ENCODE results near the gene DYRK1A.

Gene DYRK1A

DNA sequence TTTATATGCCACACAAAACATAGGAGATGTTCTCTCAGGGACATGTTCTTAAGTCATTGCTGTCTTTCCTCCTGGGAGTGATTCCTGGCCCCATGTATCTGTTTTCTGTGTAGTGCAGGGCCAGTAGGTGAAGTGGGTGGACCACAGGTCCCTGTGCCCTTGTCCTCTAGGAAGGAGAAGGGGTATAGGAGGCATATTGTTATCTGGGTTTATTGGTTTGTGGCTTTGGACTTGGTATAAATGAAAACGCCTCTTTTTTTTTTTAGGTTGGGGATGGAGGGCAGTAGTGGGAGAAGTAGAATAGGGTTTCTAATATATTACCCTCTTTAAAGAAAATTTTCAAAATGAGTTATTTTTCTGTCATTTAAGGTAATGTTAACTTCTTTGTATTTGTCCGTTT, 29.4 kb downstream of the DYRK1A start:
- TF ChIP-seq EZH2phosphoT487 (IDR thresholded peaks at IDR 0.05; ENCODE audit: borderline replicate concordance): no peak
- no peak for TF ChIP-seq CTCF (conservative IDR thresholded peaks at IDR 0.05; ENCODE audit: low read length)
- Histone ChIP-seq H3K4me3 (ENCODE audit: low read length, poor library complexity, severe bottlenecking) (no peak overlapping the region), H3K9ac (ENCODE audit: low read depth, low read length, poor library complexity, severe bottlenecking) (no peak overlapping the region), H3K9me3 (ENCODE audit: insufficient read depth, low read depth, low read length) (no peaks in the 10 kb centered on the region), H3K9me2 (replicated peaks; ENCODE audit: low read depth, low read length) (no peaks in the 10 kb centered on the region), H4K20me1 (ENCODE audit: insufficient read depth, low read length, poor library complexity, severe bottlenecking) (peaks cover 100% of the 10 kb centered on the region), H3K79me2 (ENCODE audit: insufficient read depth, low read length) (peaks cover 100% of the 10 kb centered on the region), H3K4me1 (ENCODE audit: insufficient read depth, low read length, poor library complexity, severe bottlenecking) (peaks cover 56% of the 10 kb centered on the region), H3F3A (ENCODE audit: low read depth) (0 out of 2 replicates have a peak, but pooled peaks cover 6% of the 10 kb centered on the region), H2AFZ (ENCODE audit: low read length) (no peak overlapping the region), H3K27me3 (ENCODE audit: insufficient read depth, low read length, poor library complexity, severe bottlenecking) (no peaks in the 10 kb centered on the region), H3K36me3 (ENCODE audit: insufficient read depth, low read length) (no peaks in the 10 kb centered on the region; the same call in 1 of the 2 replicates), H3K4me2 (ENCODE audit: low read depth, low read length, poor library complexity, severe bottlenecking) (peak overlapping the region; percentile 26)

DNA sequence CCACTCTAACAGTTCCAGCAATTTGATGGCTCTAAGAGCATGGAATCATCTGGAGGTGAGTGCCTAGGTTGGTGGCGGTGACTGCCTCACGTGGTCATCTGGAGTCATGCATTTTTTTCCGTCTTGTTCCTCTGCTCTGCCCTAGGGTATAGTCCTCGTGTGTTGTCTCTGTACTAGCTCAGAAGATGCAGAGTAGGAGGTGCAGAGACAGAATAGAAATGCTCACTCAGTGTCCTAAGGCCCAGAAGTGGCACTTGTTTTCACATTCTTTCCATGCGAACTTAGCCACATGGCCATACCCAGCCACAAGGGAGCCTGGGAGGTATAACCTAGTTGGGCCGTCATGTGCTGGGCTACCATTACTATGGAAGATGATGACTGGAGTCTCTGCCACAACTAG, 30.3 kb downstream of the DYRK1A start:
- Histone ChIP-seq H3K4me1 (ENCODE audit: insufficient read depth, low read length, poor library complexity, severe bottlenecking) (peaks cover 50% of the 10 kb centered on the region), H3K79me2 (ENCODE audit: insufficient read depth, low read length) (peaks cover 100% of the 10 kb centered on the region), H3K9me3 (ENCODE audit: insufficient read depth, low read depth, low read length) (no peaks in the 10 kb centered on the region), H3F3A (ENCODE audit: low read depth) (0 out of 2 replicates have a peak, but pooled peaks cover 6% of the 10 kb centered on the region), H3K27me3 (ENCODE audit: insufficient read depth, low read length, poor library complexity, severe bottlenecking) (no peaks in the 10 kb centered on the region), H4K20me1 (ENCODE audit: insufficient read depth, low read length, poor library complexity, severe bottlenecking) (peaks cover 98% of the 10 kb centered on the region), H3K4me3 (ENCODE audit: low read length, poor library complexity, severe bottlenecking) (no peak overlapping the region), H3K9me2 (replicated peaks; ENCODE audit: low read depth, low read length) (no peaks in the 10 kb centered on the region), H3K36me3 (ENCODE audit: insufficient read depth, low read length) (no peaks in the 10 kb centered on the region; the same call in 1 of the 2 replicates), H3K9ac (ENCODE audit: low read depth, low read length, poor library complexity, severe bottlenecking) (no peak overlapping the region), H3K4me2 (ENCODE audit: low read depth, low read length, poor library complexity, severe bottlenecking) (no peak overlapping the region), H2AFZ (ENCODE audit: low read length) (no peak overlapping the region)
- TF ChIP-seq CTCF (conservative IDR thresholded peaks at IDR 0.05; ENCODE audit: low read length): no peak
- no peak for TF ChIP-seq EZH2phosphoT487 (IDR thresholded peaks at IDR 0.05; ENCODE audit: borderline replicate concordance)

DNA sequence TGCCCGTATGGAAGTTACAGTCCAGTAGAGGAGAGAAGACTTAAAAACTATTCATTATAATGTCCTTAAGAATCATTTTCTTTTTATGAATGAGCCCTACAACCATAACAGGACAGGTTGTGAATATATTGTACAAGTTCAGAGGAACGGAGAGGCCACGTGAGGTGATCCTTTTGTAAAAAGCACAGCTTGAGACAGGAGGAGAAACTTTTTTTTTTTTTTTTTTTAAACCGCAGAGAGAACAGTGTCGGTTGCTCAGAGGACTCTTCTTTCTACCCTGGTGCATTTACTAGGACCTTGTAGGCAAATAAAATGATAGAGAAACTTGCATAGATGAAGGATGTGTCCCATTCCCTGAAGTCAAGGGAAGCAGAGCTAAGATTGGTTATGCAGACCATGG, 32.1 kb downstream of the DYRK1A start:
- Histone ChIP-seq H3K4me2 (ENCODE audit: low read depth, low read length, poor library complexity, severe bottlenecking) (peak overlapping the region; percentile 53), H3K9me2 (replicated peaks; ENCODE audit: low read depth, low read length) (no peaks in the 10 kb centered on the region), H3K4me3 (ENCODE audit: low read length, poor library complexity, severe bottlenecking) (peak overlapping the region; percentile 40), H3K36me3 (ENCODE audit: insufficient read depth, low read length) (peaks cover 3% of the 10 kb centered on the region; the same call in 1 of the 2 replicates), H3F3A (ENCODE audit: low read depth) (0 out of 2 replicates have a peak, but pooled peaks cover 6% of the 10 kb centered on the region), H2AFZ (ENCODE audit: low read length) (no peak overlapping the region), H3K27me3 (ENCODE audit: insufficient read depth, low read length, poor library complexity, severe bottlenecking) (no peaks in the 10 kb centered on the region), H4K20me1 (ENCODE audit: insufficient read depth, low read length, poor library complexity, severe bottlenecking) (peaks cover 98% of the 10 kb centered on the region), H3K9me3 (ENCODE audit: insufficient read depth, low read depth, low read length) (0 out of 2 replicates have a peak, but pooled peaks cover 6% of the 10 kb centered on the region), H3K79me2 (ENCODE audit: insufficient read depth, low read length) (peaks cover 100% of the 10 kb centered on the region), H3K9ac (ENCODE audit: low read depth, low read length, poor library complexity, severe bottlenecking) (peak overlapping the region; percentile 15), H3K4me1 (ENCODE audit: insufficient read depth, low read length, poor library complexity, severe bottlenecking) (peaks cover 40% of the 10 kb centered on the region)
- TF ChIP-seq EZH2phosphoT487 (IDR thresholded peaks at IDR 0.05; ENCODE audit: borderline replicate concordance) (no peak), CTCF (conservative IDR thresholded peaks at IDR 0.05; ENCODE audit: low read length) (no peak)
